Measurements from ENCODE around the gene MUS81. TPM values are rescaled to one million over a fixed set of nuclear protein-coding genes. Genes with fewer than 3 reads are reported as not detected.
"Not testable (repeated sequence)": the region's sequence is repeated elsewhere in the genome, so short reads cannot be mapped to it uniquely, and the experiment has no call there.

The MUS81 gene
- total RNA-seq, 1 donor from 2014 or later = 45.0 TPM

DNA sequence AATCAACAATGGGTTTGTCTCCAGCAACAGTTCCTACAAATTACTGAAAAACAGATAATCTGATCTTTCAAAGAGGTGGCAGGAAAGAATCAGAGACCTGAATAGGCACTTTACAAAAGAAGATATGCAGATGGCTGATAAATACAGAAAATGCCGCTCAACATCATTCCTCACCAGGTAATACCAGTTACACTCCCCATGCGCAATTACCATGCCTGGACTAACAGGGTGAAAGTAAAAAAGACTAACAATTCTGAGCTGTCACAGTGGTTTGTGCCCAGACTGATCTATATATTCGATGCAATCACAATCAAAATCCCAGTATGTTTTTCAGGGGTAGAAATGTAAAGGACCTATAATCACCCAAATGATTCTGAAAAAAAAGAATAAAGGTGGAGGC is 16.4 kb upstream of the MUS81 start:
- Histone ChIP-seq H3K9me3 (no peaks in the 10 kb centered on the region), H3K27me3 (no peaks in the 10 kb centered on the region), H3K36me3 (no peaks in the 10 kb centered on the region), H3K27ac (no peak overlapping the region), H3K4me1 (no peaks in the 10 kb centered on the region), H3K4me3 (no peak overlapping the region)
- TF ChIP-seq, protein P1, sequence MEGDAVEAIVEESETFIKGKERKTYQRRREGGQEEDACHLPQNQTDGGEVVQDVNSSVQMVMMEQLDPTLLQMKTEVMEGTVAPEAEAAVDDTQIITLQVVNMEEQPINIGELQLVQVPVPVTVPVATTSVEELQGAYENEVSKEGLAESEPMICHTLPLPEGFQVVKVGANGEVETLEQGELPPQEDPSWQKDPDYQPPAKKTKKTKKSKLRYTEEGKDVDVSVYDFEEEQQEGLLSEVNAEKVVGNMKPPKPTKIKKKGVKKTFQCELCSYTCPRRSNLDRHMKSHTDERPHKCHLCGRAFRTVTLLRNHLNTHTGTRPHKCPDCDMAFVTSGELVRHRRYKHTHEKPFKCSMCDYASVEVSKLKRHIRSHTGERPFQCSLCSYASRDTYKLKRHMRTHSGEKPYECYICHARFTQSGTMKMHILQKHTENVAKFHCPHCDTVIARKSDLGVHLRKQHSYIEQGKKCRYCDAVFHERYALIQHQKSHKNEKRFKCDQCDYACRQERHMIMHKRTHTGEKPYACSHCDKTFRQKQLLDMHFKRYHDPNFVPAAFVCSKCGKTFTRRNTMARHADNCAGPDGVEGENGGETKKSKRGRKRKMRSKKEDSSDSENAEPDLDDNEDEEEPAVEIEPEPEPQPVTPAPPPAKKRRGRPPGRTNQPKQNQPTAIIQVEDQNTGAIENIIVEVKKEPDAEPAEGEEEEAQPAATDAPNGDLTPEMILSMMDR (IDR thresholded peaks at IDR 0.05) = no peak
- DNase-seq (ENCODE audit: low spot score in 2 of 2) = no peak
- intact Hi-C loops (cut with DNase I) = no loop called here

DNA sequence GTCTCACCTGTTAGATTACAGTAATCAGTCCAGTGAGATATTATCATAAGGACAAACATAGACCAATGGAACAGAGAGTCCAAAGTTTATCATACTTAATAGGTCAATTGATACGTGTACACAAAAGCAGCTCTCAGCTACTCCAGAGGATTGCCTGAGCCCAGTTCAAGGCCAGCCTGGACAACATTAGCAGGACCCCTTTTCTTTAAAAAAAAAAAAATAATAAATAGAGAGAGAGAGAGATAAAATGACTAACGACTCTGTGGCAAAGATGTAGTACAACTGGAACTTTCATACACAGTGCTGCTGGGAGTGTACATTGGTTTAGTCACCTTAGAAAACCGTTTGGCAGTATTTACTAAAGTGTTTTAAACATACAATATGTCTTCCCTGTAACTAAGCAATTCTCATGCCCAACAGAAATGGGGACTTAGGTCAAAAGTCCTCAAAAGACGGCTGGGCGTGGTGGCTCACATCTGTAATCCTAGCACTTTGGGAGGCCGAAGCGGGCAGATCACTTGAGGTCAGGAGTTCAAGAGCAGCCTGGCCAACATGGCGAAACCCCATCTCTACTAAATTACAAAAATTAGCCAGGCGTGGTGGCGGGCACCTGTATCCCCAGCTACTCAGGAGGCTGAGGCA is 15.9 kb upstream of the MUS81 start:
- no peak for DNase-seq (ENCODE audit: low spot score in 2 of 2)
- intact Hi-C loops (cut with DNase I) = no loop called here
- Histone ChIP-seq H3K4me3 (no peak overlapping the region), H3K36me3 (no peaks in the 10 kb centered on the region), H3K27me3 (no peaks in the 10 kb centered on the region), H3K4me1 (no peaks in the 10 kb centered on the region), H3K9me3 (no peaks in the 10 kb centered on the region), H3K27ac (no peak overlapping the region)
- TF ChIP-seq, protein P1 (IDR thresholded peaks at IDR 0.05) = no peak

DNA sequence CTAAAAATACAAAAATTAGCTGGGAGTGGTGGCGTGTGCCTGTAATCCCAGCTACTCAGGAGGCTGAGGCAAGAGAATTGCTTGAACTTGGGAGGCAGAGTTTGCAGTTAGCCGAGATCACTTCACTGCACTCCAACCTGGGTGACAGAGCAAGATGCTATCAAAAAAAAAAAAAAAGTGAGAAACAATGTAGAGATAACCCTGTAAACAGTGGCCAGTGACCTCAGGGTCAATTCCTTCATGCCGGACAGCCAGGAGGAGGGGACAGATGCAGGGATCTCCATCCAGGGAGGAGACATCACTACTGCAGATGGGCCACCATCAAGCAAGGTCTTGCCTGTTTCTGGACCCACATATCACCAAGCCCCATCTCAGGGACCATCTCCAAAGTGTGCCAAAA is 12.5 kb upstream of the MUS81 start:
- TF ChIP-seq, protein P1 (IDR thresholded peaks at IDR 0.05) = no peak
- no peaks in the 10 kb centered on the region for H3K27me3 ChIP-seq
- intact Hi-C loops (cut with DNase I) = no loop called here

DNA sequence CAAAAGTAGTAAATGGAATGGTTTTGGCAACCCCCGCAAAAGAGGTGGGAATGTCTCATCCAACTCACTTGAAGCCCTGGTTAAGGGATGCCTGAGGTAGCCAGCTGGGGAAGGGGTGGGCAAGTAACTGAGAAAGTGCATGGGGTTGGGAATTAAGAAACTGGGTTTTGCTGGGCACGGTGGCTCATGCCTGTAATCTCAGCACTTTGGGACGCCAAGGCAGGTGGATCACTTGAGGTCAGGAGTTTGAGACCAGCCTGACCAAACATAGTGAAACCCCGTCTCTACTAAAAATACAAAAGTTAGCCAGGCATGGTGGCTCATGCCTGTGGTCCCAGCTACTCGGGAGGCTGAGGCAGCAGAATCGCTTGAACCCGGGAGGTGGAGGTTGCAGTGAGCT is 11.5 kb upstream of the MUS81 start:
- H3K4me1 ChIP-seq; H3K4me3 ChIP-seq; H3K27ac ChIP-seq; H3K9me3 ChIP-seq; intact Hi-C loops (cut with DNase I); DNase-seq (ENCODE audit: low spot score in 2 of 2); H3K27me3 ChIP-seq: not testable (repeated sequence)
- peaks cover 26 to 30% of the 10 kb centered on the region in 2 donors for H3K36me3 ChIP-seq

More for the DNA sequence above, 12.5 kb upstream of the MUS81 start:
- H3K36me3 ChIP-seq = peaks cover 16 to 20% of the 10 kb centered on the region in 2 donors
- H3K27ac ChIP-seq = no peak overlapping the region
- H3K4me1 ChIP-seq = no peaks in the 10 kb centered on the region
- no peak for DNase-seq (ENCODE audit: low spot score in 2 of 2)
- H3K4me3 ChIP-seq = no peak overlapping the region
- H3K9me3 ChIP-seq = no peaks in the 10 kb centered on the region

DNA sequence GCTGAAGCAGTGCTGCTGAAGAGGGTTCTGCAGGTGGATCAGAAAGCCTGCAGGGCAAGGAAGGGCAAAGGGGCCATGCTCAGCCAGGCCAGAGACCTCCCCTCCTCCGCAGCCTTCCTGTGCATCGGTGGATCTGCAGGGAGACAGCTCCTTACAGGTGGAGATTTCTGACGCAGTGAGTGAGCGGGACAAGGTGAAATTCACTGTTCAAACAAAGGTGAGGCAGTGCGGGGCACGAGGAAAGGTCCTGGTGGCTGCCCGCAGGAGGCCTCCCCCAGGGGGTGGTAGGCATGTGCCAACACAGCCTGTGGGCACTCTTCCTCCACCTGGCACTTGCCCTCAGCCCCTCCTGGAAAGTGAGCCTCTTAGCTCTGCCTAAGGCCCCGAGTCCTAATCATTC is 10.9 kb upstream of the MUS81 start:
- Histone ChIP-seq H3K36me3 (peaks cover 32 to 37% of the 10 kb centered on the region in 2 donors), H3K9me3 (no peaks in the 10 kb centered on the region), H3K27ac (no peak overlapping the region), H3K4me1 (no peaks in the 10 kb centered on the region), H3K4me3 (no peak overlapping the region), H3K27me3 (no peaks in the 10 kb centered on the region)
- TF ChIP-seq, protein P1 (IDR thresholded peaks at IDR 0.05) = no peak
- intact Hi-C loops (cut with DNase I) = no loop called here
- DNase-seq (ENCODE audit: low spot score in 2 of 2) = no peak

DNA sequence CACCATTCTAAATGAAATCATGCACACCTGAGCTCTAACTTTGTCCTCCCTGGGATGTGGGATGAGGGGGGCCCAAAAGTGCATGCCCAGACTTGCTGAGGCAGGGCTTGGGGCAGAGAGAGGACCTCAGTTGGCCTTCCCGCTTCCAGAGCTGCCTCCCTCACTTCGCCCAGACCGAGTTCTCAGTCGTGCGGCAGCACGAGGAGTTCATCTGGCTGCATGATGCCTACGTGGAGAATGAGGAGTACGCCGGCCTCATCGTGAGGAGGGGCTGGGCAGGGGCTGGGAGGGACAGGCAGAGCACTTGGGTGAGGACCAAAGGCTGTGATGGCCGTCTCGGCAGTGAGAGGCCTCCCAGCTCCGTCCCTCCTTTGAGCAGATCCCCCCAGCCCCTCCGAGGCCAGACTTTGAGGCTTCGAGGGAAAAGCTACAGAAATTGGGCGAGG is 10.4 kb upstream of the MUS81 start:
- Histone ChIP-seq H3K27ac (no peak overlapping the region), H3K4me1 (no peaks in the 10 kb centered on the region), H3K36me3 (peaks cover 37 to 41% of the 10 kb centered on the region in 2 donors), H3K9me3 (no peaks in the 10 kb centered on the region), H3K4me3 (no peak overlapping the region), H3K27me3 (no peaks in the 10 kb centered on the region)
- intact Hi-C loops (cut with DNase I) = loop anchor here (10.0 kb wide), 1 partner anchor 415 kb away; the partner anchor contains the start of gene RAB1B
- peak in 1 of 2 donors; percentile 57 for DNase-seq (ENCODE audit: low spot score in 2 of 2)
- TF ChIP-seq, protein P1 (IDR thresholded peaks at IDR 0.05) = no peak

All from ascending aorta (tissue), 2 donors.